MCF 10A (cell line): Measurements from ENCODE around the gene CSK. TPM values are rescaled to one million over a fixed set of nuclear protein-coding genes. Genes with fewer than 3 reads are reported as not detected.

Experiments used
- BruUV-seq: library from RNA; stranded (reverse); fragments of 400-500 nt; replicated peaks from 2 replicates; lab custom pipeline; 2021; lab: Mats Ljungman, UMichigan
- CTCF ChIA-PET: fragments of 300-600 bp; sonication (Branson Sonifier 250); formaldehyde crosslinking; extraction: SDS; loops from one replicate; lab custom pipeline; 2021; ENCODE audit warnings: antibody characterized with exemption, inconsistent platforms; lab: Yijun Ruan, JAX
- POLR2A ChIA-PET: fragments of 300-600, 350-650 bp; sonication (Branson Sonifier 250); formaldehyde crosslinking; extraction: SDS; loops from one replicate; lab custom pipeline; 2020; ENCODE audit warnings: antibody characterized with exemption, inconsistent platforms; lab: Yijun Ruan, JAX
- DNase-seq: peaks from one replicate; pipeline ENCODE4 v3.0.0-alpha.2; 2018; ENCODE audit not compliant: unreplicated experiment
- H3K27ac Mint-ChIP-seq: one replicate; pipeline ENCODE4 v1.8.0; 2022; ENCODE audit warnings: mild to moderate bottlenecking, low read depth, mixed read lengths; ENCODE audit not compliant: unreplicated experiment
- H3K27me3 Mint-ChIP-seq: one replicate; pipeline ENCODE4 v1.8.0; 2022; ENCODE audit warnings: mixed read lengths; ENCODE audit not compliant: insufficient read depth, unreplicated experiment
- H3K36me3 Mint-ChIP-seq: one replicate; pipeline ENCODE4 v1.8.0; 2022; ENCODE audit warnings: mild to moderate bottlenecking, moderate library complexity, mixed read lengths; ENCODE audit not compliant: insufficient read depth, unreplicated experiment
- H3K4me1 Mint-ChIP-seq: one replicate; pipeline ENCODE4 v1.8.0; 2022; ENCODE audit warnings: mixed read lengths; ENCODE audit not compliant: insufficient read depth, unreplicated experiment
- H3K4me3 Mint-ChIP-seq: one replicate; pipeline ENCODE4 v1.8.0; 2022; ENCODE audit warnings: mild to moderate bottlenecking, moderate library complexity, mixed read lengths; ENCODE audit not compliant: unreplicated experiment
- H3K9me3 Mint-ChIP-seq: one replicate; pipeline ENCODE4 v1.8.0; 2022; ENCODE audit warnings: mixed read lengths; ENCODE audit not compliant: unreplicated experiment
- intact Hi-C: fragments of 100-400 bp; cut with micrococcal nuclease; formaldehyde crosslinking; loops from 2 replicates; pipeline ENCODE4 v1.14.1; 2022
- total RNA-seq: library from RNA; stranded (reverse); gene quantifications from 2 replicates; pipeline ENCODE4 v1.2.3, GENCODE V29; 2022
- TF ChIP-seq, protein P1 (sequence below): fragments of 200-600 bp; IDR thresholded peaks from one replicate; pipeline ENCODE4 v1.8.0; 2022; ENCODE audit warnings: antibody characterized with exemption, mild to moderate bottlenecking; ENCODE audit not compliant: unreplicated experiment

Gene CSK
- total RNA-seq, 1 experiment from 2014 or later = 65.3 TPM

- intact Hi-C loops = loop anchor here (1.0 to 2.0 kb wide), 3 partner anchors 26 to 58 kb away; partner anchors contain the start of gene SCAMP2
- CTCF ChIA-PET = interaction anchor here (0.5 to 2.2 kb wide), 18 partner anchors 17 to 112 kb away, joined by 3 to 12 read pairs (median 4); no protein-coding TSS in a partner anchor
- TF ChIP-seq, protein P1, sequence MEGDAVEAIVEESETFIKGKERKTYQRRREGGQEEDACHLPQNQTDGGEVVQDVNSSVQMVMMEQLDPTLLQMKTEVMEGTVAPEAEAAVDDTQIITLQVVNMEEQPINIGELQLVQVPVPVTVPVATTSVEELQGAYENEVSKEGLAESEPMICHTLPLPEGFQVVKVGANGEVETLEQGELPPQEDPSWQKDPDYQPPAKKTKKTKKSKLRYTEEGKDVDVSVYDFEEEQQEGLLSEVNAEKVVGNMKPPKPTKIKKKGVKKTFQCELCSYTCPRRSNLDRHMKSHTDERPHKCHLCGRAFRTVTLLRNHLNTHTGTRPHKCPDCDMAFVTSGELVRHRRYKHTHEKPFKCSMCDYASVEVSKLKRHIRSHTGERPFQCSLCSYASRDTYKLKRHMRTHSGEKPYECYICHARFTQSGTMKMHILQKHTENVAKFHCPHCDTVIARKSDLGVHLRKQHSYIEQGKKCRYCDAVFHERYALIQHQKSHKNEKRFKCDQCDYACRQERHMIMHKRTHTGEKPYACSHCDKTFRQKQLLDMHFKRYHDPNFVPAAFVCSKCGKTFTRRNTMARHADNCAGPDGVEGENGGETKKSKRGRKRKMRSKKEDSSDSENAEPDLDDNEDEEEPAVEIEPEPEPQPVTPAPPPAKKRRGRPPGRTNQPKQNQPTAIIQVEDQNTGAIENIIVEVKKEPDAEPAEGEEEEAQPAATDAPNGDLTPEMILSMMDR = peak; percentile 76
- Mint-ChIP-seq H3K27ac (peak within 1 kb of the TSS; percentile 49), H3K4me1 (no peaks in the 10 kb centered on the region), H3K27me3 (no peaks in the 10 kb centered on the region), H3K4me3 (peak within 1 kb of the TSS; percentile 83), H3K9me3 (no peaks in the 10 kb centered on the region), H3K36me3 (peaks cover 30% of the 10 kb centered on the region)
- POLR2A ChIA-PET = interaction anchor here (0.7 to 2.6 kb wide), 10 partner anchors 21 to 70 kb away, joined by 3 to 18 read pairs (median 3); no protein-coding TSS in a partner anchor
- DNase-seq = peak; percentile 89
- BruUV-seq = no TSS peak
Measured at GRCh38 chr15:74842581-74843444, 60.9 kb downstream of the CSK start, which contains the start of gene ULK3. Gene ULK3, minus strand, starts transcription at chr15:74843156. Its CDS starts 51 bp downstream, at chr15:74843105.

DNA sequence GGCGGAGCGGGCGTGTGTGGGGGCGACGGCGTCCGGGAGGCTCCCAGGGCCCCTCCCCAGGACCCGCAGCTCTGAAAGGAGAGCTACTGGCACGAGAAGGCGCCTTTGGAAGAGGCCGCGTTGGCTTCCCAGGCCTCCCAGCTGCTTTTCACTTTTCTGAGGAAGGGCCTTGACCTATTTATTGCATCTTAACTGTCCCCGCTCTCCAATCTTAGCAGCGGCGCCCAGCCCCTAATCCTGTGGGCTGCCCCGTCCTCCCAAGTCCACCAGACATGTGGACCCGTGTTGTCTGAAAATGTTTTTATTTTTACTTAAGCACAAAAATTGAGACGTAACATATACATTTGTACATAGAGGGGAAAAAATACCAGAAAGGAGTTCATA is 61.6 kb downstream of the CSK start:
- TSS peak; percentile 95 for BruUV-seq
- CTCF ChIA-PET = interaction anchor here (0.6 to 1.3 kb wide), 8 partner anchors 16 to 74 kb away, joined by 3 to 6 read pairs (median 4); no protein-coding TSS in a partner anchor

DNA sequence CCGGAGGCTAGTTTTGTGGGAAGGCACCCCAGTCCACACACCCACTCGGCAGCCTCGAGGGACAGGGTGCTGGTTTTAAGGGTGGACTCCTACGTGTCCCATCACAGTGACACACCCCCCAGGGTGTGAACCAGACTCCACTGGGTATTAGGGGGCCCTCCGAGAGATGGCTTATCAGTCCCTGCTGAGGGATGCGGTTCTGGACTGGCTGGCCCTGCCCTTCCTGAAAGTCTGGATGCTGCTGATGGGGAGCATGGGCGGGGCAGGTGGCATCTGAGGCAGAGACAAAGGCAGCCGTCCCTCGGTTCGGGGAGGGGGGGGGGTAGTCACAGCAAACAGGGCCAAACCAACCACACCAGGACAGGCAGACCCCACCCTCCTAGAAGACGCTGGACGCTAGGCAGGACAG is 62.0 kb downstream of the CSK start:
- ChIA-PET POLR2A (interaction anchor here (1.0 to 2.6 kb wide), 4 partner anchors 26 to 69 kb away, joined by 3 to 18 read pairs (median 8); no protein-coding TSS in a partner anchor), CTCF (interaction anchor here (0.6 to 1.5 kb wide), 7 partner anchors 16 to 107 kb away, joined by 3 to 7 read pairs (median 4); no protein-coding TSS in a partner anchor)
- TF ChIP-seq, protein P1 = no peak
- Mint-ChIP-seq H3K4me1 (no peaks in the 10 kb centered on the region), H3K36me3 (peaks cover 38% of the 10 kb centered on the region), H3K27me3 (no peaks in the 10 kb centered on the region), H3K4me3 (peak overlapping the region; percentile 83), H3K9me3 (no peaks in the 10 kb centered on the region), H3K27ac (no peak overlapping the region)
- DNase-seq = no peak
- BruUV-seq = TSS peak; percentile 28
- intact Hi-C loops = loop anchor here (2.0 kb wide), 1 partner anchor 57 kb away; no protein-coding TSS in a partner anchor

More for the DNA sequence above, 61.6 kb downstream of the CSK start:
- no peak for DNase-seq
- Mint-ChIP-seq H3K4me1 (no peaks in the 10 kb centered on the region), H3K27me3 (no peaks in the 10 kb centered on the region), H3K27ac (peak overlapping the region; percentile 49), H3K9me3 (no peaks in the 10 kb centered on the region), H3K4me3 (peak overlapping the region; percentile 83), H3K36me3 (peaks cover 36% of the 10 kb centered on the region)
- TF ChIP-seq, protein P1 = no peak
- POLR2A ChIA-PET = interaction anchor here (0.7 to 2.6 kb wide), 5 partner anchors 27 to 69 kb away, joined by 3 to 18 read pairs (median 3); no protein-coding TSS in a partner anchor
- intact Hi-C loops = loop anchor here (2.0 kb wide), 1 partner anchor 57 kb away; no protein-coding TSS in a partner anchor
